Choroid plexus epithelial cell (primary cell): ENCODE data around the gene PICK1.

Experiments used
- DNase-seq: peaks from one replicate; pipeline ENCODE4 v3.0.0-alpha.2; 2010; ENCODE audit warnings: low read depth
- H3K4me3 ChIP-seq: 2 replicates; pipeline ENCODE4 v1.5.1; 2011; ENCODE audit warnings: low read depth, mild to moderate bottlenecking, control low read depth, low read length, moderate library complexity
- TF ChIP-seq, protein P1 (sequence below): conservative IDR thresholded peaks from 2 replicates; pipeline ENCODE4 v1.5.1; 2011; ENCODE audit warnings: low read depth, mild to moderate bottlenecking, control low read depth, inconsistent platforms, low read length, moderate library complexity

The PICK1 gene

DNA sequence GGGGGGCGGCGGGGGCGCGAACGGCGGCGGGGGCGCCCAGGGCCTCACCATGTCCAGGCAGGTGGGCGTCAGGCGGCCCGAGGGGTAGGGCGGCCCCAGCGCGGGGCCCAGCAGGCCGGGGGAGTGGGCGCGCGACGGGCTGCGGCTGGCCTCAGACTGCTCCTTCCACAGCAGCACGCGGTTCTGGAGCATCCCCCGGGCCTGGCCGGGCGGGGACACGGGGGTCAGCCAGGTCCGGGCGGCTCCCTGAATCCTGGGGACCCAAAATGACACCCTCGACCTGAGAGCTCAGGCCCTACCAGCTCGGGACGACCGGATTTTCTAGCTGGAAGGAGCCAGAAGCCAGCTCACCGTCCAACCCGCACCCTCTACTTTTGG, 32.3 kb downstream of the PICK1 start:
- no peak for DNase-seq
- H3K4me3 ChIP-seq = no peak overlapping the region
- TF ChIP-seq, protein P1, sequence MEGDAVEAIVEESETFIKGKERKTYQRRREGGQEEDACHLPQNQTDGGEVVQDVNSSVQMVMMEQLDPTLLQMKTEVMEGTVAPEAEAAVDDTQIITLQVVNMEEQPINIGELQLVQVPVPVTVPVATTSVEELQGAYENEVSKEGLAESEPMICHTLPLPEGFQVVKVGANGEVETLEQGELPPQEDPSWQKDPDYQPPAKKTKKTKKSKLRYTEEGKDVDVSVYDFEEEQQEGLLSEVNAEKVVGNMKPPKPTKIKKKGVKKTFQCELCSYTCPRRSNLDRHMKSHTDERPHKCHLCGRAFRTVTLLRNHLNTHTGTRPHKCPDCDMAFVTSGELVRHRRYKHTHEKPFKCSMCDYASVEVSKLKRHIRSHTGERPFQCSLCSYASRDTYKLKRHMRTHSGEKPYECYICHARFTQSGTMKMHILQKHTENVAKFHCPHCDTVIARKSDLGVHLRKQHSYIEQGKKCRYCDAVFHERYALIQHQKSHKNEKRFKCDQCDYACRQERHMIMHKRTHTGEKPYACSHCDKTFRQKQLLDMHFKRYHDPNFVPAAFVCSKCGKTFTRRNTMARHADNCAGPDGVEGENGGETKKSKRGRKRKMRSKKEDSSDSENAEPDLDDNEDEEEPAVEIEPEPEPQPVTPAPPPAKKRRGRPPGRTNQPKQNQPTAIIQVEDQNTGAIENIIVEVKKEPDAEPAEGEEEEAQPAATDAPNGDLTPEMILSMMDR = no peak

DNA sequence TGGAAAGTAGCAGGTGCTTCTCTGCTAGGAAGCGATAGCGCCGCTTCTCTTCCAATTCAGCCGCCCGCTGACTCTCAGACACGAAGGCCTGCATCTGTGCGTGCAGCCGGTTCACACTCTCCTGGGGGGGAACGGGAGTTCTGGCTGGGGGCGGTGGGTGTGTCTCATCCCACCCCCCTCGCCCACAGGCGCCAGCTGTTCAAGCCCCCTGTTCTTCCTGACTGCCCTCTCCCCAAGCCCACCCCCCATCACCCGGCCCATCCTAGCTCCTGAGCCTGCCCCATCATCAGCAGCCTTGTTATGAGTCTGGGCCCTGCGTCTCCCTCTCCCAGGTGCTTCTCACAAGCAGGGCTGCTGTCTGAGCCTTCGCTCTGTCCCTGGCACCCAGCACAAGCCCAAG, 39.9 kb downstream of the PICK1 start:
- TF ChIP-seq, protein P1 = no peak
- DNase-seq = no peak
- no peak overlapping the region for H3K4me3 ChIP-seq

DNA sequence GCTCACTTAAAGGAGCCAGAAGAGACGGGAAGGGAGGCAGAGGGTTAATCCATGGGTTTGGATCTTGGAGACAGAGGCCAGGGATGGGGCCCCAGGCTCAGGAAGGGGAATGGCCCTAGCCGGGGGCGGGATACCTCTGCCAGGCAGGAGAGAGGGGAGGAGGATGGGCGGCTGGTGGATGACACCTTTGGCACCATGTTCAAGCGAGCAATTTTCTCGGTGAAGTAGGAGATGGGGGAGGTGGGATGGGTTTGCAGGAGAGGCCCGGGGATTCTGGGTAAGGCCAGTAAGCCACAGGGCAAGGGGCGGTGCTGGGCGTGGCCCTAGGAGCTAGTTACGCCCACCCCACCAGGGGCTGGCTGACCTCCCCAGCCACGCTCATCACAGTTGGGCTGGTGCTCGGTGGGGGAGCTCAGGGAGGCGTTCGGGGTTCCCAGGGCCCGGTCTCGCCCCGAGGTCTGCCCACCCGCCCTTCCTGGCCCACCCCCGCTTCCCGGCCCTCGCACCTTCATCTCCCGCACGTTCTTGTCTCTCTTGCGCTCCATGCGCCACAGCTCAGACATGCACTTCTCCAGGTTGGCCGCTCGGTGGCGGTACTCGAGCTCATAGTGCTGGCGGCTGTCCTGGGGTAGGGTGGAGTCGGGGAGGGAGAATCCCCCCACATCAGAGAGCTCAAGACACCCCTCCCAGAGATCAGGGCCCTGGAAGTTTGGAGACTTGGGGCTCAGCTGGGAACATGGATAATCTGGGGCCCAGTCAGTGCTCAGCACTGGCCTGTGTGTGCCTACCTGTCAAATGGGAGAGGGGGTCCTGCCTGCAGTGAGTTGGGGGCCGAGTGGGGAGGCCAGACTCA, 40.6 kb downstream of the PICK1 start:
- TF ChIP-seq, protein P1 = peak; percentile 75
- H3K4me3 ChIP-seq = no peak overlapping the region
- peak; percentile 54 for DNase-seq

DNA sequence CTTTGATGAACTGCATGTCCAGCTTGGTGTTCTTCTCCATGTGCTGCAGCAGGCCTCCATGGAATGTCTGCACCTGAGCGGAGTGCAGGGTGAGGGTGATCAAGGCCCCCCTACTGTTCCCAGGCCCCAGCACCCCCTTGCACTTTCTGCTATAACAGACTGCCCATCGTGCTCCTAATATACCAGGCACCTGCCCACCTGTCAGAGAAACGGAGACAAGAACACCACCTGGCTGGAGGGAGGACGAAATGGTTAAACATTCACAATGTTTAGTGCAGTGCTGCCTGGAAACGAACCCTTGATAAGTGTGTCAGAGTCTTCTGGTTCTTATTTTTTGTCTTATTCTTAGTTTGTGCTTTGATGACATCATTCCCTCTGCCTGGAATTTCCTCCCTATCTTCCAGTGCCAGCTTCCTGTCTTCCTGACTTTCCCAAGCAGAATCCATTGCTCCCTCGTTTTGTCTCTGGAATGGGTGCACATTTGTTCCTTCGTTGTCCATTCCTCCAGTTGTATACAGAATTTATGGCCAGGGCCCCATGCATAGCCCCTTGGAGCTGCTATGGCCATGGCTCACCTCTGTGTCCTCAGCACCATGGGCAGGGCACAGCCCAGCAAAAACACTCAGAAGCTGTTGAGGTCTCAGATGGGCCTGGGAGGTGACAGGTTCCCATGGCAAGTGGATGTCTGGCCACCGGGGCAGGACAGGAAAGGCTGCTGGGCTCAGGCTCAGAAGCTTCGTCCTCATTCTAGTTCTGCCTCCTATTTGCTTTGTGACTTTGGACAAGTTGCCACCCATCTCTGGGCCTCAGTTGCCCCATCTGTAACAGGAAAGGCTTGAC, 41.4 kb downstream of the PICK1 start:
- DNase-seq = no peak
- no peak overlapping the region for H3K4me3 ChIP-seq
- TF ChIP-seq, protein P1 = no peak

DNA sequence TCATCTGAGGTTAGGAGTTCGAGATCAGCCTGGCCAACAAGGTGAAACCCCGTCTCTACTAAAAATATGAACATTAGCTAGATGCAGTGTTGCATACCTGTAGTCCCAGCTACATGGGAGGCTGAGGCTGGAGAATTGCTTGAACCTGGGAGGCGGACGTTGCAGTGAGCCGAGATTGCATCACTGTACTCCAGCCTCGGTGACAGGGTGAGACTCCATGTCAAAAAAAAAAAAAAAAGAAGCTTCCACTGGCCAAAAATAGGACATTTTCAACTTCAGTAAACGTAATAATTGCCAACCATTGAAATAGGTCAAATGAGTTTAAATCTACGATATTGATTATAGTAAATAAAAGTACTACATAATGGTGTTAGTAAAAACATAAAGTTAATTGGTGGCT, 46.4 kb downstream of the PICK1 start:
- no peak overlapping the region for H3K4me3 ChIP-seq
- no peak for DNase-seq
- TF ChIP-seq, protein P1 = no peak

DNA sequence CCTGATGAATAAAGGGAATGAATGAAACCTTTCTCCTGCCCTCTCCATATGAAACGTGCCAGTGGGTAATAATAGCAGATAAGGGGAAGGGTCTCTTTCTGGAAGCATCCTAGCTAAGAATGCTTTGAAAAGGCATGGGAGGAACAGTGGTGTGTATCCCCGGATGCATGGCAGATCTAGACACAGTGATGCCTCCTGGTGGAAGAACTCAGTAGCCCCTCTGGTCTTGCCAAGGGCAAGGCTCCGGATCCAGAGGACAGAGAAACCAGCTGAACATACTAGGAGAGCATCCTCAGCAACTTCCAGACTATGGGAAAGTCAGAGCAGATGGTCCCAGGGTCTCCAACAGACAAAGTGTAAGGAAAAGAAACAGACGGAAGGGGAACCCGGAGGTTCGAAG, 46.9 kb downstream of the PICK1 start:
- TF ChIP-seq, protein P1 = peak; percentile 68
- DNase-seq = peak; percentile 49
- no peak overlapping the region for H3K4me3 ChIP-seq
